T-cell (primary cell): Measurements from ENCODE around the gene CTU1. TPM values are rescaled to one million over a fixed set of nuclear protein-coding genes. Genes with fewer than 3 reads are reported as not detected.

Experiments used
- ATAC-seq, 4 experiments: fragments of 200-7000 bp in 3 of 4; fragments of 150-1000 bp in 1 of 4; cut with Tn5 transposase; replicated peaks in 1 of 4; 1 replicate in 3 of 4; 2 replicates in 1 of 4; pipeline ENCODE4 v1.10.0; 2021; ENCODE audit warnings: moderate library complexity in 3 of 4, mild to moderate bottlenecking in 2 of 4, moderate number of reproducible peaks in 1 of 4
- CTCF ChIA-PET, 2 donors: fragments of 300-600 bp; sonication (Branson Sonifier 250); formaldehyde crosslinking; loops; one replicate each; lab custom pipeline; 2022; ENCODE audit warnings: antibody characterized with exemption in 2 of 2; lab: Charles Lee
- POLR2A ChIA-PET, 2 donors: fragments of 300-600 bp; sonication (Branson Sonifier 250); formaldehyde crosslinking; loops; one replicate each; lab custom pipeline; 2022; ENCODE audit warnings: antibody characterized with exemption in 2 of 2; lab: Charles Lee
- DNase-seq, 35 experiments: peaks; one replicate each; pipeline versions ENCODE4 v3.0.0 to v3.0.0-alpha.2; 2013 to 2023
- H3K27ac ChIP-seq: one replicate; pipeline ENCODE4 v1.5.1; 2013; ENCODE audit warnings: low read length
- H3K27me3 ChIP-seq, 2 experiments: replicated peaks in 1 of 2; 1 replicate in 1 of 2; 2 replicates in 1 of 2; pipeline versions ENCODE4 v1.6.1 to v1.7.0; 2013; ENCODE audit warnings: low read length in 1 of 2, mixed read lengths in 1 of 2; ENCODE audit not compliant: control insufficient read depth in 2 of 2, insufficient read depth in 2 of 2; ENCODE audit errors: extremely low read depth in 1 of 2
- H3K36me3 ChIP-seq, 2 donors: 1 replicate in 1 of 2; 2 replicates in 1 of 2; pipeline versions ENCODE4 v1.6.1 to v1.7.0; 2013; ENCODE audit warnings: low read length in 1 of 2; ENCODE audit not compliant: control insufficient read depth in 2 of 2, insufficient read depth in 1 of 2; ENCODE audit errors: extremely low read depth in 1 of 2
- H3K4me1 ChIP-seq, 2 experiments: 1 replicate in 1 of 2; 2 replicates in 1 of 2; pipeline versions ENCODE4 v1.6.1 to v1.7.0; 2013; ENCODE audit warnings: low read length in 2 of 2, mixed read lengths in 1 of 2; ENCODE audit not compliant: insufficient read depth in 2 of 2, control insufficient read depth in 1 of 2; ENCODE audit errors: extremely low read depth in 1 of 2
- H3K4me3 ChIP-seq, 2 donors: 1 replicate in 1 of 2; 2 replicates in 1 of 2; pipeline versions ENCODE4 v1.5.1 to v1.7.0; 2013; ENCODE audit warnings: mild to moderate bottlenecking in 2 of 2, low read length in 1 of 2, moderate library complexity in 1 of 2; ENCODE audit not compliant: control insufficient read depth in 1 of 2; ENCODE audit errors: extremely low read depth in 1 of 2
- H3K9me3 ChIP-seq: 2 replicates; pipeline ENCODE4 v1.7.0; 2013
- H3K27ac Mint-ChIP-seq, 2 donors: one replicate each; pipeline ENCODE4 v1.8.0; 2020 to 2021; ENCODE audit warnings: mild to moderate bottlenecking in 2 of 2, mixed read lengths in 2 of 2
- H3K27me3 Mint-ChIP-seq, 2 donors: one replicate each; pipeline ENCODE4 v1.8.0; 2021 to 2022; ENCODE audit warnings: mixed read lengths in 2 of 2
- H3K36me3 Mint-ChIP-seq: one replicate; pipeline ENCODE4 v1.8.0; 2021; ENCODE audit warnings: mixed read lengths
- H3K4me1 Mint-ChIP-seq, 3 donors: one replicate each; pipeline ENCODE4 v1.8.0; 2020 to 2022; ENCODE audit warnings: mixed read lengths in 3 of 3, mild to moderate bottlenecking in 1 of 3
- H3K4me3 Mint-ChIP-seq, 3 donors: one replicate each; pipeline ENCODE4 v1.8.0; 2020 to 2022; ENCODE audit warnings: mild to moderate bottlenecking in 3 of 3, mixed read lengths in 3 of 3, moderate library complexity in 3 of 3
- H3K9me3 Mint-ChIP-seq, 3 donors: one replicate each; pipeline ENCODE4 v1.8.0; 2020 to 2022; ENCODE audit warnings: mixed read lengths in 3 of 3
- WGBS: methylation state at CpG from one replicate; pipeline ENCODE4 v1.1.5; 2013; ENCODE audit warnings: missing lambda C conversion rate; ENCODE audit not compliant: insufficient coverage; 5-methylcytosine and 5-hydroxymethylcytosine counted together
- total RNA-seq, 35 experiments: library from RNA in 6 of 35; stranded (reverse) in 6 of 35; fragments of 120-200 nt in 1 of 35; gene quantifications; one replicate each; pipeline versions ENCODE4 v1.2.1 to v1.2.4 and lab custom pipeline; 2013 to 2026

The CTU1 gene
- total RNA-seq, 5 donors from 2014 or later (not counting 1 experiment from before 2014, with no cell fraction given): 3.2 to 18.1 (median 15.9) TPM

GRCh38 chr19:51122112-51122981 is 14.1 kb upstream of the CTU1 start:
- peak overlapping the region; percentile 73 for H3K27ac ChIP-seq
- H3K4me1 ChIP-seq: peaks cover 30 to 78% of the 10 kb centered on the region in 2 experiments
- H3K36me3 ChIP-seq: no peaks in the 10 kb centered on the region
- no peaks in the 10 kb centered on the region for H3K27me3 ChIP-seq
- peak overlapping the region in 1 of 2 donors; percentile 11 for H3K4me3 ChIP-seq
- DNase-seq (peak in 1 of 35 experiments; percentile 20), ATAC-seq (no peak)
- peaks cover 74 to 75% (median 75%) of the 10 kb centered on the region in 3 donors for H3K4me1 Mint-ChIP-seq
- ChIA-PET POLR2A (no interaction called here), CTCF (no interaction called here)
- WGBS: 95% methylated on average over 4 of the region's 22 CpGs
- H3K4me3 Mint-ChIP-seq: peak overlapping the region in 1 of 3 donors; percentile 77
- H3K9me3 Mint-ChIP-seq: no peaks in the 10 kb centered on the region
- peaks cover 0 to 2% of the 10 kb centered on the region in 2 donors for H3K27me3 Mint-ChIP-seq
- H3K36me3 Mint-ChIP-seq: no peaks in the 10 kb centered on the region
- peak overlapping the region; percentile 93 to 97 for H3K27ac Mint-ChIP-seq
- no peaks in the 10 kb centered on the region for H3K9me3 ChIP-seq

- Histone ChIP-seq H3K4me3 (no peak overlapping the region), H3K27ac (no peak overlapping the region), H3K4me1 (peaks cover 28 to 77% of the 10 kb centered on the region in 2 experiments), H3K36me3 (no peaks in the 10 kb centered on the region), H3K27me3 (no peaks in the 10 kb centered on the region), H3K9me3 (no peaks in the 10 kb centered on the region)
- no peaks in the 10 kb centered on the region for H3K36me3 Mint-ChIP-seq
- no peaks in the 10 kb centered on the region for H3K9me3 Mint-ChIP-seq
- CTCF ChIA-PET: interaction anchor here in 1 of 2 donors (1.1 kb wide), 1 partner anchor 14 kb away, joined by 4 read pairs; no protein-coding TSS in a partner anchor
- H3K4me1 Mint-ChIP-seq: peaks cover 74 to 75% (median 75%) of the 10 kb centered on the region in 3 donors
- WGBS: 93% methylated on average over 3 of the region's 8 CpGs
- peak overlapping the region in 1 of 3 donors; percentile 77 for H3K4me3 Mint-ChIP-seq
- H3K27ac Mint-ChIP-seq: peak overlapping the region; percentile 75 to 97
- DNase-seq (no peak), ATAC-seq (no peak)
- H3K27me3 Mint-ChIP-seq: peaks cover 0 to 3% of the 10 kb centered on the region in 2 donors
- POLR2A ChIA-PET: no interaction called here
Observed at GRCh38 chr19:51121257-51121656, 13.0 kb upstream of the CTU1 start.

- 100% methylated on average over 3 of the region's 6 CpGs for WGBS
- Mint-ChIP-seq H3K36me3 (no peaks in the 10 kb centered on the region), H3K4me1 (peaks cover 75 to 78% (median 77%) of the 10 kb centered on the region in 3 donors), H3K4me3 (no peak overlapping the region), H3K27me3 (peaks cover 0 to 7% of the 10 kb centered on the region in 2 donors), H3K27ac (peak overlapping the region; percentile 67 to 69), H3K9me3 (no peaks in the 10 kb centered on the region)
- peaks cover 25 to 77% of the 10 kb centered on the region in 2 experiments for H3K4me1 ChIP-seq
- H3K36me3 ChIP-seq: no peaks in the 10 kb centered on the region
- no peaks in the 10 kb centered on the region for H3K9me3 ChIP-seq
- peaks cover 0 to 2% of the 10 kb centered on the region in 2 experiments for H3K27me3 ChIP-seq
- DNase-seq (no peak), ATAC-seq (no peak)
- no peak overlapping the region for H3K27ac ChIP-seq
- ChIA-PET POLR2A (no interaction called here), CTCF (interaction anchor here in 1 of 2 donors (1.1 kb wide), 1 partner anchor 15 kb away, joined by 4 read pairs; no protein-coding TSS in a partner anchor)
- no peak overlapping the region for H3K4me3 ChIP-seq
Observed at GRCh38 chr19:51120160-51120559, 12.0 kb upstream of the CTU1 start.

GRCh38 chr19:51119611-51120010 is 11.4 kb upstream of the CTU1 start:
- H3K36me3 ChIP-seq: no peaks in the 10 kb centered on the region
- H3K9me3 ChIP-seq: no peaks in the 10 kb centered on the region
- H3K27ac Mint-ChIP-seq: peak overlapping the region; percentile 67 to 69
- H3K4me1 Mint-ChIP-seq: peaks cover 69 to 78% (median 77%) of the 10 kb centered on the region in 3 donors
- peaks cover 0 to 7% of the 10 kb centered on the region in 2 donors for H3K27me3 Mint-ChIP-seq
- no peak overlapping the region for H3K4me3 ChIP-seq
- H3K4me1 ChIP-seq: peaks cover 21 to 77% of the 10 kb centered on the region in 2 experiments
- WGBS: 62% methylated on average over 5 of the region's 6 CpGs
- no peaks in the 10 kb centered on the region for H3K36me3 Mint-ChIP-seq
- H3K27ac ChIP-seq: no peak overlapping the region
- ATAC-seq: no peak
- CTCF ChIA-PET: no interaction called here
- no peak overlapping the region for H3K4me3 Mint-ChIP-seq
- DNase-seq: no peak
- POLR2A ChIA-PET: no interaction called here
- no peaks in the 10 kb centered on the region for H3K9me3 Mint-ChIP-seq
- H3K27me3 ChIP-seq: peaks cover 0 to 2% of the 10 kb centered on the region in 2 experiments

GRCh38 chr19:51119101-51119500 is 10.9 kb upstream of the CTU1 start:
- no peak overlapping the region for H3K4me3 ChIP-seq
- peaks cover 0 to 2% of the 10 kb centered on the region in 2 experiments for H3K27me3 ChIP-seq
- Mint-ChIP-seq H3K27ac (peak overlapping the region; percentile 77 to 79), H3K4me3 (no peak overlapping the region), H3K36me3 (no peaks in the 10 kb centered on the region), H3K4me1 (peaks cover 64 to 78% (median 77%) of the 10 kb centered on the region in 3 donors), H3K27me3 (peaks cover 0 to 7% of the 10 kb centered on the region in 2 donors), H3K9me3 (no peaks in the 10 kb centered on the region)
- WGBS: 95% methylated on average over 2 of the region's 4 CpGs
- CTCF ChIA-PET: interaction anchor here in 1 of 2 donors (0.6 kb wide), 1 partner anchor 1207 kb away, joined by 3 read pairs; no protein-coding TSS in a partner anchor
- no peak overlapping the region for H3K27ac ChIP-seq
- H3K36me3 ChIP-seq: no peaks in the 10 kb centered on the region
- DNase-seq (no peak), ATAC-seq (no peak)
- POLR2A ChIA-PET: no interaction called here
- no peaks in the 10 kb centered on the region for H3K9me3 ChIP-seq
- peaks cover 19 to 76% of the 10 kb centered on the region in 2 experiments for H3K4me1 ChIP-seq

GRCh38 chr19:51116736-51117286 is 8.6 kb upstream of the CTU1 start:
- H3K27ac Mint-ChIP-seq: peak overlapping the region; percentile 65 to 71
- Histone ChIP-seq H3K9me3 (no peaks in the 10 kb centered on the region), H3K27me3 (peaks cover 0 to 2% of the 10 kb centered on the region in 2 experiments), H3K27ac (peak overlapping the region; percentile 20), H3K4me1 (peaks cover 5 to 64% of the 10 kb centered on the region in 2 experiments), H3K4me3 (no peak overlapping the region), H3K36me3 (no peaks in the 10 kb centered on the region)
- DNase-seq: peak in 8 of 35 experiments; percentile 15 to 51 (median 39)
- H3K4me1 Mint-ChIP-seq: peaks cover 41 to 59% (median 58%) of the 10 kb centered on the region in 3 donors
- H3K27me3 Mint-ChIP-seq: peaks cover 0 to 7% of the 10 kb centered on the region in 2 donors
- H3K4me3 Mint-ChIP-seq: peak overlapping the region in 2 of 3 donors; percentile 14 to 36
- ChIA-PET POLR2A (no interaction called here), CTCF (no interaction called here)
- peak; percentile 55 to 80 (median 68) for ATAC-seq
- no peaks in the 10 kb centered on the region for H3K9me3 Mint-ChIP-seq
- H3K36me3 Mint-ChIP-seq: no peaks in the 10 kb centered on the region
- WGBS: 58% methylated on average over 3 of the region's 6 CpGs
